ENCODE measurements around the gene TCAP. TPM values are rescaled to one million over a fixed set of nuclear protein-coding genes. Genes with fewer than 3 reads are reported as not detected.

The TCAP gene
- total RNA-seq, 4 donors from 2014 or later = 0.19 to 1.7 (median 0.60) TPM; not detected in 1

- ATAC-seq (ENCODE audit: low FRiP score) (peak; percentile 89), DNase-seq (ENCODE audit: low spot score) (peak; percentile 54)
- no peak for TF ChIP-seq CTCF (IDR thresholded peaks at IDR 0.05)
Measured at GRCh38 chr17:39636927-39637736, 28.0 kb upstream of the TCAP start, which contains the start of gene STARD3. Gene STARD3, plus strand, starts transcription at chr17:39637144. Its CDS starts 16,388 bp downstream, at chr17:39653532.

DNA sequence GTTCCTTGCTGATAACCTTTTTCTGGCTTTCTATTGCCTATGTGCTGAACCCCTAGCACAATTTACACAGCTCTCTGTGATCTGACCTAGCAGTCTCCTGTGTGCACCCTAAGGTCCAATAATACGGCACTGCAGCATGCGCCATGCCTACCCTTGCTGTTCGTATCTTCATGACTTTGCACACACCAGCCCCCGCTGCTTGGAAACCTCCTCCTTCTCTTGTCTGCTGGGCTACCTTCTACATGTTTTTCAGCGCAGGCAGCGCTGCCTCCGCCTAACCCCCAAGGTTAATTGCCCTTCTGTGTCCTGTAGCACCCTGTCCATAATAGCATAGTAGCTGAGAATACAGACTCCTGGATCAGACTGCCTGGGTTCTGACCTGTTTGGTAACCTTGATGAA is 26.8 kb upstream of the TCAP start:
- DNase-seq (ENCODE audit: low spot score) (no peak), ATAC-seq (ENCODE audit: low FRiP score) (no peak)
- TF ChIP-seq CTCF (IDR thresholded peaks at IDR 0.05) = no peak

- ATAC-seq (ENCODE audit: low FRiP score) (no peak), DNase-seq (ENCODE audit: low spot score) (no peak)
Measured at GRCh38 chr17:39639043-39639442, 26.1 kb upstream of the TCAP start.

DNA sequence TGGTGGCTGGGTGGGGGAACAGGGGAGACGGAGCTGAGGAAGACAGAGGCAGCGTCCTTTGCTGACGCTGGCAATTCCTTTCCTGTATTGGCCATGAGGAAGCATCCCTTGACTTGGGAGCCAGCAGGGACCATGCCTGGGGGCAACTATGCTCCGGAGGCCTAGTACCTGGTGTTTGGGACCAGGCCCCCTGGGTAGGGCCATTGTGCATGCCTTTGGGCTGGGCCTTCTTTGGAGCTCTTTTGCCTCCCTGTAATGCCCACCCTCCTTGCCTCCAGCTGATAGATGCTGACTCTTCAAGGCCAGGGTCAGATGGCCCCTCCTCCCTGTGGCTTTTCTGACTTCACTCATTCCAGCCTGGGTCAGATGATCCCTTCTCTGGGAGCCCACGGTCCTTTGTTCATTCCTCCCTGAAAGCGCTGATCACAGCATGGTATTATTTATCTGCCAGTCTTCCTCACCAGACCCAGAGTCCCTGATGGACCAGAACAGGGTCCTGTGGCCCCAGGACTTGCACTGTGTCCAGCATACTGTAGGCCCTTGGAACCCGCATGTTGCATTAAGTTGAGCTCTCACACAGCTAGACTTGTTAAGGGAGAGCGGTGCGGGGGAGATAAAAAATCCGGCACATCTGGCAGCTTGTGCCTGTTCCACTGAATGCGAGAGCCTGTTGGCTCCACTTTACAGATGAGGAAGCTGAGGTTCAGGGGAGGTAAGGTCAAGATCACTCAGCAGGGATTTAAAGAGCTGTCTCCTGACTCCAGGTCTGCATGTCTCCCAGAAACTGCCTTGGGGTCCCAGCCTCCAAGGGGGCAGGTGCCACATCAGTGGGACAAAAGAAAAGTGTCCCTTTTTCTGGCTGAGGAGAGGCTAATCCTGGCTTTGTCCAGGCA is 25.3 kb upstream of the TCAP start:
- no peak for DNase-seq (ENCODE audit: low spot score)
- ATAC-seq (ENCODE audit: low FRiP score) = no peak
- TF ChIP-seq CTCF (IDR thresholded peaks at IDR 0.05) = no peak

More at GRCh38 chr17:39639043-39639442, 26.1 kb upstream of the TCAP start:
- TF ChIP-seq CTCF (IDR thresholded peaks at IDR 0.05) = no peak

- TF ChIP-seq CTCF (IDR thresholded peaks at IDR 0.05) = no peak
- no peak for ATAC-seq (ENCODE audit: low FRiP score)
Measured at GRCh38 chr17:39640591-39641031, 24.5 kb upstream of the TCAP start.

DNA sequence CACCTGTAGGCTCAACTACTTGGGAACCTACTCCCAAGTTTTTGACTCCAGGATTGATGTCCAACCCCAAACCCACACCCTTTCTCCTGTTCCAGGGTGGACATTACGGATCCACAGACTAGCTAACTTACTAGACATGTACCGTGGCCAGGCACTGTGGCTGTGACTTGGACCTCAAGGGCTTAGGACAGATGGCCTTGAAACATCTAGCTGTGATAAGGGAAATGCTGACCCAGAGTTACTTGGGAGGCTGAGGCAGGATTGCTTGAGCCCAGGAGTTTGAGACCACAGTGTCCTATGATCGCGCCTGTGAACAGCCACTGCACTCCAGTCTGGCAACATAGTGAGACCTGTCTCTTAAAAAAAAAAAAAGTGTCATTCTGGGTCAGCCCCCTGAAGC is 24.1 kb upstream of the TCAP start:
- ATAC-seq (ENCODE audit: low FRiP score) (no peak), DNase-seq (ENCODE audit: low spot score) (no peak)
- no peak for TF ChIP-seq CTCF (IDR thresholded peaks at IDR 0.05)

More at GRCh38 chr17:39640591-39641031, 24.5 kb upstream of the TCAP start:
- DNase-seq (ENCODE audit: low spot score) = no peak

Measured in omental fat pad (tissue), 4 donors.